Activated CD8-positive, alpha-beta memory T cell treated with anti-CD3 and anti-CD28 coated beads, Interleukin-2, amount 50 U/mL, for 1 hour (primary cell): Measurements from ENCODE around the gene HOXA3.

ENCODE experiments used
- DNase-seq: peaks from one replicate; pipeline ENCODE4 v3.0.0-alpha.2; 2020; ENCODE audit errors: extremely low read depth

HOXA3 gene

GRCh38 chr7:27166531-27167505, 14.4 kb upstream of the HOXA3 start:
- DNase-seq = no peak

- DNase-seq = no peak
These were observed 13.7 kb upstream of the HOXA3 start for GRCh38 chr7:27165996-27166530.

GRCh38 chr7:27165089-27165995, 13.0 kb upstream of the HOXA3 start, which contains the start of gene HOXA9:
Gene HOXA9, minus strand, starts transcription at chr7:27165537. Its CDS starts 80 bp downstream, at chr7:27165457.
- no peak for DNase-seq

DNA sequence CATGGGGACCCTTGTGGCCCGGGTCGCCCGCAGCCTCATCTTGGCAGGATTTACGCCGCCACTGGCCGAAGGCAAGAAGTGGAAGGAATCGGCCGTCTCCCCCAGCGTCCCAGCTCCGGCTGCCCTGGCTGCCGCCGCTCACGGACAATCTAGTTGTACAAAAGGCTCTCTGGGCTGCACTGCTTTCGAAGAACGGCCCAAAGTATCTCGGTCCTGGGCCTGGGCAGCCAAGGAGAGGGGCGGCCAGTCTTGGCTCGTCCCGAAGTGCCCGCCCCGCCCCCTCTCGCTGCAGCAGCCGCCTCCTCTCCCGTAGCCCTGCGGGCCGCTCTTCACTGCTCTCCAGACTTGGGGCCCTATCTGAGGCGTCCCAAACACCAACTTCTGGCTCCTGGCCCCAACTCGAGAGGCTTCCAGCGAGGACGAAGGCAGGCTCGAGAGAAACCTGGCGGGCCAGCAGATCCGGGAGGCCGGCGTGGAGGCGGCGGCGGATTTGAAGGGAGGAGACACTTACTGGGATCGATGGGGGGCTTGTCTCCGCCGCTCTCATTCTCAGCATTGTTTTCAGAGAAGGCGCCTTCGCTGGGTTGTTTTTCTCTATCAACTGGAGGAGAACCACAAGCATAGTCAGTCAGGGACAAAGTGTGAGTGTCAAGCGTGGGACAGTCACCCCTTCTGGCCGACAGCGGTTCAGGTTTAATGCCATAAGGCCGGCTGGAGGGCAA, 12.1 kb upstream of the HOXA3 start:
- no peak for DNase-seq

GRCh38 chr7:27164045-27164366, 11.6 kb upstream of the HOXA3 start:
- DNase-seq = no peak

DNA sequence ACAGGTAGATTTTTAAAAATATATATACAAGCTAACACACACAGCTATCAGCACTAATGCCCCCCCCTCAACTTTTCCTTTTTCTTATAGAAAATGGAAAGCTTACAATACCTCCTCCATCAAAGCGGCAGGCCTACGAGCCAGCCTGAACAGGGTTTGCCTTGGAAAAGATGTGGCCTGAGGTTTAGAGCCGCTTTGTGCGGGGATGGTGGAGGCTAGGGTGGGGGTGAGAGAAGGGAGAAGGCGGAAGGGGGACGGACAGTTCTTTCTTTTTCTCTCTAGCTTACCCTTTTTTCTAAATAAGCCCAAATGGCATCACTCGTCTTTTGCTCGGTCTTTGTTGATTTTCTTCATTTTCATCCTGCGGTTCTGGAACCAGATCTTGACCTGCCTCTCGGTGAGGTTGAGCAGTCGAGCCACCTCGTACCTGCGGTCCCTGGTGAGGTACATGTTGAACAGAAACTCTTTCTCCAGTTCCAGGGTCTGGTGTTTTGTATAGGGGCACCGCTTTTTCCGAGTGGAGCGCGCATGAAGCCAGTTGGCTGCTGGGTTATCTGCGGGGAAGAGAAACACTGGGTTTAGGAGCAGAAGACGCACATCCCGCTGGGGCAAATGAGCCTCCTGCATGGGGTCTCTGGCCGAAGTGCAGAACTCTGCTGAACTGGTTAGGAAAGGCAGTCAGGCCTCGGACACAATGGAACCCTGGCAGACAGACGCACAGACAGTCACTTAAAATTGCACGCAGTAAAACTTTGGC, 11.1 kb upstream of the HOXA3 start:
- no peak for DNase-seq

DNA sequence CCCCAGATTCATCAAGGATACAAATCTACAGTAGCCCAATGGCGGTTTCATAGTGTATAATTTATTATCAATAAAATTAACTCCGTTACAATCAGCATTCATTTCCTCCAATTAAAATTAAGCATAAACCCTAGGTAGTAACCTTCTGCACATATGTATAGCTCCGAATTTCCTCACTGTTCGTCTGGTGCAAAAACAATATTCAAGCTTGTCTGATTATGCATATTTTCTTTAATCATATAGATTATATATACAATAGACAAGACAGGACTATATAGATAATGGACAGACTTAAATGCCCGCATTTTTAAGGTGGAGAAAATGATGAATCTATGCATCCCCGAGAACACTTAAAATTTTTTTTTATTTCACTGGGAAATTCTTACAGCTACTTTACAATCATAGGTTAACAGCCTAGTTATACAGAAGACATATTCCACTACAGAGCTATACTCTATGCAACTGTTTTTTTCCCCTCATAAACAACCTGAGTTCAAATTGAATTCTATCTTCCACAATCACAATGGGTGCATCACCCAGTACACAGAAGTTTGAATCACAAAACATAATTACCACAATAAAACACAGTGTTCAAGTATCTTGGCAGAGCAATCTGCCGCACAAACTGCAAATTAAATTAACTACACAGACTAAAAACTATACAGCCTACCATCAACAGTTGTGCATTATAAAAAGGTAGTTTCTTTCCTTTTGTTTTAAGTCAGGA, 10.3 kb upstream of the HOXA3 start:
- DNase-seq = no peak

DNA sequence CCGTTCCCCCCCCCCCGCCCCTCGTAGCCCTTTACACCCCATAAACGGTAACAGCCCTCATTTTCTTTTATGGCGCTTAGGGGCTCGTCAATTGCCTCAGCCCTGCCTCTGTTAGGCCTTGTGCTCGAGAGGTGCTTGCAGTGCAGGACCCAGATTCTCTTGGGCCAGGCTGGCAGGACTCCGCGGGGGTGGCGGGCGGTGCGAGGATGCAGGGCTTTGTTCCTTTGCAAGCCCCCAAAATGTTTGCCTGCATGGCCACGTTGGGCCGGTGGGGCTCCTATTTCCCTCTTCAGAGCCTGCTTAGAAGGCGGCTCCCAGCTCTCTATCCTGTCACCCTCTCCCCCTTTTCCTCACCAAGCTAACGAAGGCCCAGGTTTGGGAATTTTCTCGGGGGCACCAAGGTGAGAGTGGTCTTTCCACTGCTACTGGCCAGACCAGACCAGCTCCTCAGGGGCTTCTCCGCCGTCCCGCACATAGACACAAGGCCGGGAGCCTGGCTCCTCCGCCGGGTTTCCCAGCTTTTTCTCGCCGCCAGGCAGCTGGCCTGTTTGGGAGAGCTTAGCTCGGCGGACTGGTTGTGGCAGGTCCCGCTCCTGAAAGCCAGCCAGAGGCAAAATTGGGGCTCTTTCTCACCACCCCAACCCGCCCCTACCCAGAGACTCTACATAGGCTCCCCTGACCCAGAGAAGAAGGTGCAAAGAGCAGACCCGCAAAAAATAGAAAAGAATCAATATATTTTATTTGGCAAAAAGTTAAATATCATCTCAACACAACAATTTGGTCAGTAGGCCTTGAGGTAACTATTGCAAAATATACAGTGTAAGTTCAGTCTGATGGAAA, 9.6 kb upstream of the HOXA3 start:
- no peak for DNase-seq

DNA sequence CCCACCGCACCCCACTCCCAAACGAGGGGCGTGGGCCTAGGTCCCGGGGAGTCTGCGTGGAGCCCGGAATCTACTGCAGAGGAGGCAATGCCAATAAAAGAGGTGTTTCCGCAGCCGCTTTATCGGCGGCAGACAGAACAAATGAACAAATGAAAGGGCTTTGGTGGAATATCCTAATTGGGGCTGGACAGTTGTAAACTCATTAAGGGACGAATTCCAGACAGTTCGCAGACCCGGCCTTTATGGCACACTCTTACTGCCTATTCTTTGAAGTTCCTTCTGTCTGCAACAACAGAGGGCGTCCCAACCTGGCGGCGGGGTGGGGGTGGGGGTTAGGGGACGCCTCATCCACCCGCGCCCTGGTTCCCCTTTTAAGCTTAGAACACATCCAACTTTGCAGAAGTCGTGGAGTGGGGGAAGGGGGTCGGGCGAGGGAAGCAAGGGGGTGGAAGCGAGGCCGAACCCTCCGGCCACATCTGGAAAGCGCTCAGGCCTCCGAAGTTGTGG, 8.9 kb upstream of the HOXA3 start:
- DNase-seq = no peak

DNA sequence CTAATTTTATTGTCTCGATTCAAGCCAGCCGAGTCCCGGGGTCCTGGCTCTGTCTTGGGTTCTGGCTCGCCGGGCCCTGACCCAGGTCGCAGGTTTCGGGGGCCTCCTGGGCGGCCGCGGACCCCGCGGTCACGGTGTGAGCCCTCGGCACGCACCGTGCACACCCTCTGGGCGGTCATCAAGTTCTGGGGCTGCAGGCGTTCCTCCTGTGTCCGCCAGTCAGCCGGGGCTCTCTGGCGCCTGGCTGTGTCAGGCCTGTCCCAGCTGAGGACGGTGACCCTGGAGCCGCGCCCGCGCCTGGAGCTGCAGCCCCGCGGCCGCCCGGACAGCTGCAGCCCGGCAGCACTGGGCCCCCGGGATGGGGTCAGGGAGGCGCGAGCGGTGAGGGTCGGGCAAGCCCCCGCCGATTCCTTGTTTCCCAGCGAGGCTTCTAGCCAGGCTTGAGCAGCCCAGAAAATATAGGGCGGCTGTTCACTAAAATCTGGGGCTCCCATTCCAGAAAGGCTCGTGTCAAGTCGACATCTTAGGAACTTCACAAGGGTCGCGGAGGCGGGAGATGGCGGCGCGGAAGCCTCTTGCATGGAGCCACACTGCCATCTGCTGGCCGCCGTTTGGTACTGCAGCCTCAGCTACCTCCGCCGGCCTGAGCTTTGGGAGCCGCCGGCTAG, 8.3 kb upstream of the HOXA3 start:
- peak; percentile 74 for DNase-seq

DNA sequence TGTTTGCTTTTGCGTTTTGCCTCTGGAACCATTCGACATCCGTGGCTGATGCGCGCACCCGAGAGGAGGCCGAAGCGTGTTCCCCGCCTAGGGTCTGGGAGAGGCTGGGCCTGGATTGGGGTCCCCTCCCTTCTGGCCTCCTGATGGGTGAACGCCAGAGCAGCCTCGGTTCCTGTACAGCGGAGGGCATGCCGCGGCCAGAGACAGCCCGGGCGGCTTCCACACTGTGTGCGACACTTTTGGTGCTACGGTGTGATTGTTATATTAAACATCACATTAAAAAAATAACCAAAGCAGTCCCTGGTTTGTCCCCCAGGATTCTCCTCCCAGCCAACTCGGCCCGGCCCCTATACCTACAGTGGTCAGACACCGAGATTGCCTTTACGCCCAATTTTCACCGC, 7.8 kb upstream of the HOXA3 start:
- DNase-seq = no peak

- no peak for DNase-seq
These were observed 7.1 kb upstream of the HOXA3 start for GRCh38 chr7:27159266-27160144.

DNA sequence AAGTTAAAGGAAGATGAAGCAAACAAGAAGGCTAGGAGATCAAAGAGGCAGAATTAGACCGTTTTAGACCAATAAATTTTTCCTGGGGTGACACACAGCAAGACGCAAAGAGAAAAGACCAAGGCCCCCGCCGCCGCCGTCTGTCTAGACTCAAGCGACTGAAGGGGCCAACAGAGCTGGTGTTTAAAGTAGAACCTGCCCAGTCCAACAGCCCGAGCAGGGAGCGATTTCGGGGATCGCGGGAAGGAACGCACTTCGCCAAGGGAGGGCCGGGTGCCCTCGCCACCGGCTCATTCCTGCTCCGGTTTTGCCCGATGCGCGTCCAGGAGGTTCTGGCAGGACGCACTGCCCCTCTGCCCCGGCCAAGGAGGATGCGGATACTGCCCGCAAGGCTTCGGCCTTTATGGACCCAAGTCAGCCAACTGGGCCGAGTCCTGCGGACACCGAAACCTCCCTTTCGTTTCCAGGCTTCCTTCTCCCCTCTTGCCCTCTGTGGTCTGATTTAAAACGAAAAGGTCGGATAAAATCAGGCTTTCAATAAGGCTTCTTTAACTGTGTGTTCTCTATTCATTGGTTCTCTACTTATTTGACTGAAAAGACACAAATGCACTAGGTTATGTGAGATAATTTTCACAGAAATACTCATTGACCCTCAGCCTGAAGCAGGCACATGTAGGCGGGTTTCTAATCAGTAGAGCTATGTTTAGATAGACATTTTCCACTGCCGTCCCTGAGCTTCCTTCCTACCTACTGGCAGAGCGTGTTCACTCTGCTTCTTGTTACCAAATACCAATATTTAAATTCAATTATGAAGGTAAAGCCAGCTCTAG, 6.3 kb upstream of the HOXA3 start:
- no peak for DNase-seq

- DNase-seq = no peak
These were observed 5.5 kb upstream of the HOXA3 start for GRCh38 chr7:27157702-27158431.

GRCh38 chr7:27156916-27157701, 4.7 kb upstream of the HOXA3 start:
- DNase-seq = no peak
